HG03060 (cell line): ENCODE results near the gene CCL15.

Source experiments
- ATAC-seq: cut with Tn5 transposase; IDR thresholded peaks from one replicate; pipeline ENCODE4 v1.9.1; 2021; ENCODE audit warnings: low read depth, moderate number of reproducible peaks; ENCODE audit not compliant: unreplicated experiment

Gene CCL15

GRCh38 chr17:35949401-35949800, 52.0 kb downstream of the CCL15 start:
- no peak for ATAC-seq

- no peak for ATAC-seq
Observed at GRCh38 chr17:35948092-35948491, 53.3 kb downstream of the CCL15 start.
